ENCODE measurements around the gene SRD5A1. TPM values are rescaled to one million over a fixed set of nuclear protein-coding genes. Genes with fewer than 3 reads are reported as not detected.

SRD5A1 gene
- total RNA-seq, 4 donors from 2014 or later, result 3.5 to 11.5 (median 6.9) TPM

DNA sequence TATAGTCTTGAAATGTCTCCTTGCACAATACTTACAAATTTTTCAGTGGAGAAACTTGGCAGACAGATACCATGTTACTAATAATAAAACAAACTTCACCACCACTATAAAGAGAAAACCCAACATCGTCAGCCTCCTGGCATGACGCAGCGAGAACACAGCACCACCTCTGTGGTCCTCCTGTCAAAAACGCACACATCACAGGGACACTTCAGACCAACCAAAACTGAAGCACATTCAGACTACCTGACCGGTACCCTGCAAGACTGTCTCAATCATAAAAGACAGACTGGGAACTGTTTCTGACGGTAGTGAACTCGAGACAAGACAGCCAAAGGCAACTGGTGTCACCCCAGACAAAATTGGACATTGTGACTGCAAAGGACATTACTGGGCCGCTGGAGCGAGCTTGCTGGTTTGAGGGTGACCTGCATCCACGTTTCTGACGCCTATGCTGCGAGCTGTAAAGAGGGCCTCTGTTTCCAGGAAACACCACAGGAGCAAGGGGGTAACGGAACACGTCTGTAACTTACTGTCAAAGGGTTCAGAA, 34.8 kb upstream of the SRD5A1 start:
- no peak for DNase-seq (ENCODE audit: low spot score in 2 of 2)
- Histone ChIP-seq H3K27ac (no peak overlapping the region), H3K9me3 (no peaks in the 10 kb centered on the region), H3K27me3 (no peaks in the 10 kb centered on the region), H3K4me3 (no peak overlapping the region), H3K4me1 (no peaks in the 10 kb centered on the region), H3K36me3 (peaks cover 0 to 80% (median 14%) of the 10 kb centered on the region in 3 donors)
- 81 to 82% methylated on average over 12 to 14 of the region's 14 CpGs for WGBS, 2 donors
- TF ChIP-seq, protein P1, sequence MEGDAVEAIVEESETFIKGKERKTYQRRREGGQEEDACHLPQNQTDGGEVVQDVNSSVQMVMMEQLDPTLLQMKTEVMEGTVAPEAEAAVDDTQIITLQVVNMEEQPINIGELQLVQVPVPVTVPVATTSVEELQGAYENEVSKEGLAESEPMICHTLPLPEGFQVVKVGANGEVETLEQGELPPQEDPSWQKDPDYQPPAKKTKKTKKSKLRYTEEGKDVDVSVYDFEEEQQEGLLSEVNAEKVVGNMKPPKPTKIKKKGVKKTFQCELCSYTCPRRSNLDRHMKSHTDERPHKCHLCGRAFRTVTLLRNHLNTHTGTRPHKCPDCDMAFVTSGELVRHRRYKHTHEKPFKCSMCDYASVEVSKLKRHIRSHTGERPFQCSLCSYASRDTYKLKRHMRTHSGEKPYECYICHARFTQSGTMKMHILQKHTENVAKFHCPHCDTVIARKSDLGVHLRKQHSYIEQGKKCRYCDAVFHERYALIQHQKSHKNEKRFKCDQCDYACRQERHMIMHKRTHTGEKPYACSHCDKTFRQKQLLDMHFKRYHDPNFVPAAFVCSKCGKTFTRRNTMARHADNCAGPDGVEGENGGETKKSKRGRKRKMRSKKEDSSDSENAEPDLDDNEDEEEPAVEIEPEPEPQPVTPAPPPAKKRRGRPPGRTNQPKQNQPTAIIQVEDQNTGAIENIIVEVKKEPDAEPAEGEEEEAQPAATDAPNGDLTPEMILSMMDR (IDR thresholded peaks at IDR 0.05), result no peak

DNA sequence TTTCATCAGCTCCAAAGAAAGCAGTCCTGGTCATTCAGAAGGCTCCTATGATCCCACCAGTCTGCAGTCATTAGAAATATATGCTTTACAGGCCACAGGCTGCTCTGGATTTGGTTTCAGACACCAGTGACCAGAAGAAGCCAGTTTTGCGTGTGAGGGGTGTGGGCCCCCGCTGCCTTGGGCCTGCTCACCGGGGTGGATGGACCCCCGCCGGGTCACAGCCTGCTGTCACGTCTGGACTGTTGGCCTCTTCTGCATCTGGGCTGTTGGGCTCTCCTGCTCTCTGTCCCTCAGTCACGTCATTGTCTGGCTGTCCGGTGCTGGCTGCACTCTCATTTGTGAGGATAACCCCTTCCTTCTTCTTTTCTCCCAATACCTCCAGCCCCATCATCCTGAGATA, 33.5 kb upstream of the SRD5A1 start:
- Histone ChIP-seq H3K4me1 (no peaks in the 10 kb centered on the region), H3K36me3 (peaks cover 0 to 94% (median 26%) of the 10 kb centered on the region in 3 donors), H3K27ac (no peak overlapping the region), H3K27me3 (no peaks in the 10 kb centered on the region), H3K4me3 (no peak overlapping the region), H3K9me3 (no peaks in the 10 kb centered on the region)
- WGBS, 2 donors, result 75 to 78% methylated on average over 8 of the region's 8 CpGs
- DNase-seq (ENCODE audit: low spot score in 2 of 2), result no peak
- TF ChIP-seq POLR2A (IDR thresholded peaks at IDR 0.05), result no peak
- TF ChIP-seq, protein P1 (IDR thresholded peaks at IDR 0.05), result no peak
- no peak for TF ChIP-seq EP300 (IDR thresholded peaks at IDR 0.05)

DNA sequence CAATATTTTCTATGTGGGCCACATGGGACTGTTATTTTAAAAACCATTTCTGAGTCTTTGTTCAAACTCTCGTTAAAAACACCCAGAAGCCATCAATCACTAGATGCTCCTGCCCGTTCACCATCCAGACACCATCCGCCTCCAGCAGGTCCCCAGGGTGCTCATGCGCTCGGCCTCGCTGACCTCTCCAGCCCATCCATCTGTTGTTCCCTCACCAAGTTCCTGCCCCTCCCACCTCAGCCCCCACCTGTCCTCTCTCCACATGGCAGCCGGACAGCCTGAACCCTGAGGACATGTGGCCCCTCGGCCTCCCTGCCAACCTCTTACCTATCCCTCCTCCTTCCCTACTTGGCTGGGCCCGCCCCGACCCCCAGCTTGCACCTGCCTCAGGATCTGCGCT, 32.0 kb upstream of the SRD5A1 start:
- H3K9me3 ChIP-seq, result no peaks in the 10 kb centered on the region
- WGBS, 2 donors, result 87 to 89% methylated on average over 11 of the region's 11 CpGs
- no peak for DNase-seq (ENCODE audit: low spot score in 2 of 2)
- no peak for TF ChIP-seq EP300 (IDR thresholded peaks at IDR 0.05)
- TF ChIP-seq, protein P1 (IDR thresholded peaks at IDR 0.05), result no peak
- no peak for TF ChIP-seq POLR2A (IDR thresholded peaks at IDR 0.05)
- no peak overlapping the region for H3K27ac ChIP-seq
- H3K4me1 ChIP-seq, result no peaks in the 10 kb centered on the region
- H3K4me3 ChIP-seq, result no peak overlapping the region
- H3K36me3 ChIP-seq, result peaks cover 0 to 98% (median 34%) of the 10 kb centered on the region in 3 donors
- no peaks in the 10 kb centered on the region for H3K27me3 ChIP-seq

DNA sequence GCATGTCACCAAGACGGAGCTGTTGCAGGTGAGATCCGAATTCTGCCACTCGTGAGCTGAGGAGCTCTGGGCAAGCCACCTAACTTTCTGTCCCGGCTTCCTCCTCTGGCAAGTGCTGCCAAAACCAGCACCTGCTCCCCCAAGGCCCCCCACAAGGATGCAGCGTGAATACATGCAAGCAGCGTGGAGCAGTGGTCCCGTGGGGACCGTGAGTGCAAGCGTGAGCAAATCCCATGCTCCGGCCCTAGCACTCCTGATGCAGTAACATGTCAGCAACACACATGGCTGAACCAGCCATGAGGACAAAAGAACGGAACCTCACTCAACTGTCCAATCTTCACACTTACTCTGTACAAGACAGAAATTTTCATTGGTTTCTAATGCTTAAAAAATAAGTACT, 31.4 kb upstream of the SRD5A1 start:
- Histone ChIP-seq H3K27ac (no peak overlapping the region), H3K36me3 (peaks cover 0 to 98% (median 34%) of the 10 kb centered on the region in 3 donors), H3K9me3 (no peaks in the 10 kb centered on the region), H3K4me3 (no peak overlapping the region), H3K4me1 (no peaks in the 10 kb centered on the region), H3K27me3 (no peaks in the 10 kb centered on the region)
- no peak for DNase-seq (ENCODE audit: low spot score in 2 of 2)
- 93 to 94% methylated on average over 11 of the region's 11 CpGs for WGBS, 2 donors
- TF ChIP-seq, protein P1 (IDR thresholded peaks at IDR 0.05), result no peak
- no peak for TF ChIP-seq POLR2A (IDR thresholded peaks at IDR 0.05)
- no peak for TF ChIP-seq EP300 (IDR thresholded peaks at IDR 0.05)

DNA sequence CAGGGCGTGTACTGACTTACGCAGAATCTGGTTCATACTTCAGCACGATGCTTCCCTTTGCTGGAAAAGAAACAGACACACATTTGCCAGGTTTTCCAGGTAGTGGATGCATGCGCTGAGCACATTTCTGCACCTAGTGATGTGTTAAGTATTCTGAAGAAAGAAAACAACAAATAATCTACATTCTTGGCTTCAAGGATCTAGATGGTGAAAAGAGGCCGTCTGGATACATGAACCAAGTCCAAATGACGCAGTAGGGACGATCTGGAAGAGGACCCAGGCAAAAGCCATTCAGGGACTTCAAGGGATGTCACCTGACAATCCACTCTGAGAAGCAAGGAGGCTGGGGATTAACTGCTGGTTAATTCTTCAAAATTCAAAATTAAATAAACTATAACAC, 30.8 kb upstream of the SRD5A1 start:
- H3K4me1 ChIP-seq, result no peaks in the 10 kb centered on the region
- no peaks in the 10 kb centered on the region for H3K9me3 ChIP-seq
- H3K36me3 ChIP-seq, result peaks cover 0 to 98% (median 34%) of the 10 kb centered on the region in 3 donors
- 89 to 93% methylated on average over 7 of the region's 7 CpGs for WGBS, 2 donors
- no peak for DNase-seq (ENCODE audit: low spot score in 2 of 2)
- H3K27me3 ChIP-seq, result no peaks in the 10 kb centered on the region
- no peak overlapping the region for H3K4me3 ChIP-seq
- TF ChIP-seq, protein P1 (IDR thresholded peaks at IDR 0.05), result no peak
- TF ChIP-seq EP300 (IDR thresholded peaks at IDR 0.05) (no peak), POLR2A (IDR thresholded peaks at IDR 0.05) (no peak)
- no peak overlapping the region for H3K27ac ChIP-seq
